Fibroblast of peridontal ligament (primary cell): Measurements from ENCODE around the gene OMA1.
A peak's percentile ranks its signal among the peaks of the same experiment; 100 is the strongest.
"Not testable (repeated sequence)": the region's sequence is repeated elsewhere in the genome, so short reads cannot be mapped to it uniquely, and the experiment has no call there.

Source experiments
- DNase-seq: peaks from one replicate; pipeline ENCODE4 v3.0.0-alpha.2; 2010; ENCODE audit errors: extremely low read depth

OMA1 gene

DNA sequence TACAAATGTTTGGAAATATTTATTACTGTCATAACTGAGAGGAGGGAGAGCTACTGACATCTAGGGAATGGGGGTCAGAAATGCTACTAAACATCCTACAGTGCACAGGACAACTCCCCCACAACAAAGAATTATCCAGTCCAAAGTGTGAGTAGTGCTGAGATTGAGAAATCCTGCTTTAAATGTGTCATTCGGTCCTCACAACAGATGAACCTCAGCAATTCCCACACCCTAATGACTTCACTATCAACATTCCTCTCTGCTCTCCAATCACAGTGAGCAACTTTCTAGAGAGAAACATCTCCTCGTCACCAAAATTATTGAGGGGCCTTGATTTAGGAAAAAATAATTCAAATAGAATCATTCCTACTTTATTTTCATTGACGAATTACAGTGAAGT is 18.0 kb downstream of the OMA1 start:
- peak; percentile 61 for DNase-seq

DNA sequence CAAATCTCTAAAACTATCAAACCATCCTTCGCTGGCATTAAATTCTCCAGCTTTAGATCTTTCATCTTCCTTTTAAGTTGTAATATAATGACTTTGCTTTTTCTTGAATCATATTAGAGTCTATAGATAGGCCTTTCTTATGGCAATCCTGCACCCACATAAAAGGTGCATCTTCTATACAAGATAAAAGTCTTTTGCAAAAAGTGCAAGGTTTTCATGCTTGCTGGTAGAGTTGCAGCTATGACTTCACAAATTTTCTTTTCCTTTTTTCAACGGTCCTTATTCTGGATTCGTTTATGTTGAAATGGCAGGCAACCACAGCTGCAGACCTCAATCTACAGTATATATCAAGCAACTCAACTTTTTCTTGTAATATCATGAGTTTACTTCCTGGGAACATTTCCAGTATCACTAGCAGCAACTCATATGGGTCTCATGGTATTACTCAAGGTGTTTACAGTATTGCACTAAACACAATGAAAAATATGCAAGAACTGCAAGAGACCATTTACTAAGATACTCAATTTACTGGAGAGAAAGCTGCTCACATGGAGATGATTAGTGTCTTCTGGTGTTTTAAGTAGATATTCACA is 22.1 kb downstream of the OMA1 start:
- DNase-seq, result peak; percentile 88

DNA sequence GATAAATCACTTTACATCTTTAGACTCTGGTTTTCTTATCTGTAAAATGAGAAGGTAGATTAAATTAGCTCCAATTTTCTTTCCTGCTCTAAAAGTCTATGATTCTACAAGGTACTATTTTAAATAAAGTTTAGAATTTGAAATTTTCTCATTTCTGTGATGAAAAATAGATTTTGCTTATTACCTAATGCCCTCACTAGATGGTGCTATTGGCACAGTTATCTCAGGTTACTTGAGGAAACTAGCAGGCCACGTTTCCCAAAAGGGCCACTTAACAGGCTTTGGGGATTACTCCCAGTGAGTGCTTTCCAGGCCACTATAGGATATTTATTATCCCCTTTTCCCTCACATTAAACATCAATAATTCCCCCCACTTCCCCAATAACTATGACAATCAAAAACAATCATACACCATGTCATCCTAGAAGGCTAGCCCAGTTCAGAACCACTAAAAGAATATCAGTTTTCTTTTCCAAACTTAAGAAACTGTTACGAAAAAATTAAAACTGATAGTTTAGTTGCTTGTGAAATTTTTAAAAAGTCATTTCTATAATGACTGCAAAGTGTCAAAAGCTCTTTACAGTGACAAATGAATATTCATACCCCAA is 30.6 kb downstream of the OMA1 start:
- DNase-seq, result peak; percentile 91

DNA sequence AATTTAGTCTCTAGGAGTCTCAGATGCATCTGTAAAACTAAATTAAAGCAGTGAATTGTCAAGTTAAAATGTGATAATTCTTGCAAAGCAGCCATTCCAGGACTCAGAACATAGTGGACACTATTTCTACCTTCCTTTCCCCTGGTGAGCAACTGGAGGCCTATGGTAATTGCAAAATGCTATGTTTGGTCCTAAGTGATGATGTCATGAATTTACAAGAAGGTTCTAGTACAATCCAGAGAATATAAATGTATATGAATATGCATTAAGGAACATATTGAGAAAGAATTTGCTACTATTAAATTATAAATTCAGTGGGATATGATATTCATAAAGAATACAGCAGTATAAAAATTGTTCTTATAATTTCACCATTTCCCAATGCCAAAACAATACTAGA is 32.6 kb downstream of the OMA1 start:
- DNase-seq, result no peak

DNA sequence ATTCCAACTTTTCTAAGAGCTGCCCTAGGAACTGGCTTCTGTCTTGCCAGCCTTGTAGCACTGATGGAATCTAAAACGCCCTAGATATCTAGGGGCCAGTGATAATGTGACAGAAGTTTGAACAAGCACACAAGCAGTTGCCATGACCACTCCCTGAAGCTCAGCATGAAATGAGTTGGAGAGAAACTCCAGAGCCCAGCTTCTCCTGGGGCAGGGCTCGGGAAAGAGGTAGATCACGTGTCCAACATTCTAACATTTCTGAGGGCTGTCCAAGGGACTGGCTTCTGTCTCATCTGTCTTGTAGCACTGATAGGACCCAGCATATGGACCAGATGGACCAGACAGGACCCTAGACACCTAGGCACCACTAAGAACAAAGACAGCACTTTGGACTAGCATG is 37.9 kb downstream of the OMA1 start:
- DNase-seq, result no peak

DNA sequence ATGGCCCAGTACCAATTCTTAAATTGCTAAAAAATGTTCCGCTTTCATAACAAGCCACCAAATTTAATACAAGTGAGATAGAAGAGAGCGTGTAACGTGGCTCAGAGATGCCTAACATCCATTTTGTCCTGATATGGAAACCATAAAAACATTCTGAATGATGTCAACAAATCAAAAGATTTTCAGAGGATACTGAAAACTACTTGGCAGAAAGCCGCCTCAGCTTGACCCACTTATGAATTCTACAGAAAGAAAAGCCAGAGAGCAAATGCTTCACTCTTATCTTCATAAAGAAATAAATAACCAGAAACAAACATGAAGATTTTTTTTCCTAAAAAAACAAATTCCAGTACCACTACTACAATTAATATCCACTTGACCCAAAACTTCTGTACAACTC is 41.2 kb downstream of the OMA1 start:
- DNase-seq, result no peak

DNA sequence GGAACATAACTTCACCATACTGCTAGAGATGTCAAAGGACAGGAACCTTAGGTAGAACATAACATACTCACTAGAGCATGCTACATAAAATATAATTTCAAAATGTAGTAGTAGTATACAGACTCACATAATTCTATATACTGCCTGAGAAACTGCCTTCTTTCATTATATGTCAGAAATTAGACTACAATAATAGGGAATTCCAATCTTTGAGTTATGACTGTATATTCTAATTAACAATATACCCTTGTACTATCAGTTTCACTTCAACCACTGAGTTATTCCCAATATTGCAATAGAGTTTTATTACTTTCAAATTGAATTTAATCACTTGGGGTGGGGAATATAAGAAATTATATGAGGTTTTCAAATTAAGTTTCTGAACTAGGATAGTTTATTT is 44.0 kb downstream of the OMA1 start:
- DNase-seq, result no peak

DNA sequence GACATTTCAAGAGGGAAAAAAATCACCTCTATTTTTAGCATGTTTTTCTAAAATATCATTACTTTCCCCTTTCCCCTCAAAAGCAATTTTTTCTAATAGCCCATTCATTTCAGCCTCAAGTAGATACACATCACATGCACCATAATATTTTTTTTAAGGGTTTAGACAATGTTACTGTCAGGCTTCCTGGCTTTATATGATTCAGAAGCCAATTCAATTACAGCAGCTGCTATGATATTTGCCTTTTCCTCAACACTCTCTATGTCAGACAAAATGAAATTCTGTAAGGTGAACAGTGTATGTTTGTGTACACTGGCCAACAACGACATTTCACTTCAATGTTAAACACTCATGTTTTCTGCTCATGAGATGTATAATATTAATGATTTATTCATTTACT is 46.5 kb downstream of the OMA1 start:
- DNase-seq, result no peak

DNA sequence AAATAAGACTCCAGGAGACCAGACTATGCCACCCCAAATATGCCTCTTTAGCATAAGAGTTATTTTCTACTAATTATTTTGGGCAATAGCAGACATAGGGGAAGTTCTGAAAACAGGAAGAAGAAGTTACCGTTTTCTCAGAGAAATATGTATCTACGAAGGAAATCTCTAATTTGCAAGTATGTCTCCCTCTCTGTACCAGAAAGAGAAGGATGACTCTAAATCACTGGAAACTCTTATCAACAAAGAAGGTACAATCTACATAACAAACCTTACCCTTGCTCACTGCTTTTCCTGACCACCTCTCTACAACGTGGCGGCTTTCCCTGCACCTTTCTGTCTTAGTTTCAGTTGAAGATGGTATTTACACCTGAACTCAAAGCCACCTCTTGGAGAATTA is 49.0 kb downstream of the OMA1 start:
- DNase-seq, result no peak

DNA sequence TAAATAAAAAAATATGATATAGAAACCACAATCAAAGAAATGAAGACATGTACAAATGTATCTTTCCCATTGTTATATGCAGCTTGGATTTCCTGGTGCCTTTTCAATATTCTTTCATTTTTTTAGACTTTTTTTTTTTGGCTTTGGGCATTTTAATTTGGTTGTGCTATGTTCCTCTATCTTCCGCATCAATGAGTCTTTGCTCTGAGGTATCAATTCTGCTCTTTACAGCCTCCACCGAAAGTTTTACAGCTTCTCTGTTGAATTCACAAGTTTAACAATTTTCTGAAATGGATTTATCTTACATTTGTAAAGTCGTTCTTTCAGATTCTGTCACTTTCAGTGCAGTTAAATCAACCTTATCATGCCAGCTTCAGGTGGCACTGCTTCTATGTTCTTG is 50.5 kb downstream of the OMA1 start:
- no peak for DNase-seq

DNA sequence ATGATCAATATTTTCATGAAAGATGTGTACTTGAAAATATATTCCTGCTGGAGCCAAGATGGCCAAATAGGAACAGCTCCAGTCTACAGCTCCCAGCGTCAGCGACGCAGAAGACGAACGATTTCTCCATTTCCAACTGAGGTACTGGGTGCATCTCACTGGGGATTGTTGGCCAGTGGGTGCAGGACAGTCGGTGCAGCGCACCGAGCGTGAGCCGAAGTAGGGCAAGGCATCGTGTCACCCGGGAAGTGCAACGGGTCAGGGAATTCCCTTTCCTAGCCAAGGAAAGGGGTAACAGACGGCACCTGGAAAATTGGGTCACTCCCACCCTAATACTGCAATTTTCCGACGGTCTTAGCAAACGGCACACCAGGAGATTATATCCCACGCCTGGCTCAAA is 57.6 kb downstream of the OMA1 start:
- DNase-seq, result not testable (repeated sequence)

DNA sequence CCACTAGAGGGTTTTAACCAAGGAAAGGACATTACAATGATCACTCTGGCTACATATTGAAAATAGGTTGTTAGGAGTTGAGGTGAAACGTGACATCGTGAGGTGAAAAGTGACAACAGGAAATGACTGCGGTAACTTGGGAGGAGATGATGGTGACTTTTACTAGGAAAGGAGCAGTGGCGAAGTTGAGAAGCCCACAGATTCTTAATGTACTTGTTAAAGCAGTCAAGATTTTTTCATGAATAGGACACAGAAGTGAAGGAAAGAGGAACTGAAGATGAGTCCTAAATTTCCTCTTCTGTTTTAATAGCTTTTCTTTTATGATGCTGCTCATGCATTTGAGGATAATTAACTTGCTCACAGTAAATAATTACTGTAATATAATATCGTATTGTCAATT is 59.5 kb downstream of the OMA1 start:
- DNase-seq, result no peak

DNA sequence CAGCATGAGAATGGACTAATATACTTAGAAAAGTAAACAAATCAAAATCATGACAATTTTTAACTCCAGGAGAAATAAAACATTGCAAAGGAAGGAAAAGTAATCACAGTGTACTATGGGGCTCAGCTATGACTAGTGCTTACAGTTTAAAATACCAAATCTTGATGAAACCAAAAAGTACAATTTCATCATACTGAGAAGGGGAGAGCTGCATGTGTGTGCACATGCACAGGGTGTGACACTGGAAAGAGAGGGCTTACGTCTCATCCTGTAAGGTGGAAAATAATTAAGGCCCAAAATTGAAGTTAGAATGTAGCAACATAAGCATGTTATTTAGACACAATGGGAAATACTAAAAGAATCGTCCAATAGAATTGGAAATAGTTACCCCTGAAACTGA is 64.6 kb downstream of the OMA1 start:
- DNase-seq, result no peak

DNA sequence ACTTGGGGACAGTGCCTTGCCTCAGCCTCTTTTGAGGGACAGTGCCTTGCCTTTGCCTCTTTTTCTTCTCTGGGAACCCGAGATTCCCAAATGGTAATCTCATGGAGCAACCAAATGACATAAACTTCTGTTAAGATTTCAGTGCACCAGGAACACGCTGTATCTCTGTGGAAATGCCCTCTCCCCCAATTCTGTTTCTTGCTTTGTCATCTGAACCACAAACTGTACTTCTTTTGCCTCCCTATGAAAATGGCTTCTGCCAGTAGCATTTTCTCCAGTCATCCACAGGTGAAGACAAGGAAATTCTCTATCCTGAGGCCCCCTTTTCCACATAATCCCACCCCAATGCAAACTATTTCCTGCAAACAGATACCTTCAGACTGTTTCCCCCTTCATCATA is 66.3 kb downstream of the OMA1 start:
- DNase-seq, result no peak

DNA sequence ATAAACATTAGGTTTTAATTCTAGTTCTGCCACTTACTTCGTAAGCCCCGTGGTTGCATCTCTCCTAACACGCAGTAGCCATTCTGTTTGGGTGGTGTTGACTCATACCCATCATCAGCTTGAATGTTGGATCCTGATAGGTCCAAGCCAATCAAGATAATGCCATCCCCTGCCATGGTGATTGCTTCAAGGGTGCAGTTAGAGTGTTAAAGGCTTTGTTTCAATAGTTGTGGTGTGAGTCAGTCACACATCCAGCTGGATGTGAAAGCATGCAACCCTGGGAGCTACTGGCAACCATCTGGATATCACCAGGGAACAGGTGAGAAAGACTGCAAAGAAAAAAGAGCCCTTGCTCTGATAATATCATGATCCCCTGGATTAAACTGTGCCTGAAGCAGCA is 69.1 kb downstream of the OMA1 start:
- no peak for DNase-seq

DNA sequence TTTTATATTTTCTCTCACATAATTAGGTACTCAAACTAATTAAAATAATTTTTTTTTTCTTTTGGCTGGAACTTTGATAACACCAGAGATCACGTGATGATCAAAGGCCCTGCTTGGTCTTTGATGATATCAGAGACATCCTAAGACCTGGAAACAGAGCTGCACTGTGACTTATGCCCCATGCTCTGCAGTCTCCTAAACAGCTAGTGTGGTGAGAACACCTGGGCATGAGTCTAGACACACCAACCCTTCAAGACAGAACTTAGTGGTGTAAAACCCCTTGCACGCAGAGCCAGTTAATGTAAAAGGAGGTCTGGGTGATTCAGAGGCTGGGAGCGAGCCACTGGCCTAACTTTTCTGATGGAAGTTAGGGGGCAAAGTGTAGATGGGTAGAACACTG is 70.3 kb downstream of the OMA1 start:
- DNase-seq, result no peak

DNA sequence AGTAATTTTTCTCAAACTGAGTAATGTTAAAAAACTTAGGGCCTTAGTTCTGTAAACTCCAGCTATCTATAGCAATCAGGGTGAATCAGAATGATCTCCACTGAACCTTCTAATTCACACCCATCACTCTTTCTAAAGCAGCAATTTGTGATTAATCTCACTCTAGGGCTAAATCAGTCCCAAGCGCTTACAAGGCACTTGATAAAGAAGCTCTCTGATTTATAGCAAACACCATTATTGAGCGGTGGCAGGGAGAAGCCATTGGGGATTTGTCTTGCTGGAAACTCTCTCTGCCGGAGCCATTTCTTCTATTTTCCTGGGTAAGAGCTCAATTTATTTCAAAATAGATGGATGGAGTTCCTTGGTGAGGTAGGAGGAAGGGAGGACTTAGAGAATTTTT is 77.0 kb downstream of the OMA1 start:
- DNase-seq, result no peak

DNA sequence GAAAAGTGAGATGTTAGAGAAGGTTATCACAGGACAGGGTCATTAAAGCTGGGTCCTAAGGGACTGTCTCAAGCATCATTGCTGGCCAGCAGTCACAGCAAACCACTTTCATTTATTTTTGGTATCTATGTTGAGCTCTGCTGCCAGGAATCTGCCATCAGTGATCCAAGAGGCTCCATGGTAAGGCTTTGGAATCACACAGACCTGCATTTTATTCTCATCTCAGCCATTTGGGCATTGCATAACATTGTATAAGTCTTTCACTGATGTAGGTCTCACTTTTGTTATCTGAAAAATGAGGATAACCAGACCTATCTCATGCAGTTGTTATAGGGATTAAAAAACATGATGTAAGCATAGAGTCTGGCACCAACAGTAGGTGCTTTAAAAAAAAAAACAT is 77.5 kb downstream of the OMA1 start:
- DNase-seq, result no peak

DNA sequence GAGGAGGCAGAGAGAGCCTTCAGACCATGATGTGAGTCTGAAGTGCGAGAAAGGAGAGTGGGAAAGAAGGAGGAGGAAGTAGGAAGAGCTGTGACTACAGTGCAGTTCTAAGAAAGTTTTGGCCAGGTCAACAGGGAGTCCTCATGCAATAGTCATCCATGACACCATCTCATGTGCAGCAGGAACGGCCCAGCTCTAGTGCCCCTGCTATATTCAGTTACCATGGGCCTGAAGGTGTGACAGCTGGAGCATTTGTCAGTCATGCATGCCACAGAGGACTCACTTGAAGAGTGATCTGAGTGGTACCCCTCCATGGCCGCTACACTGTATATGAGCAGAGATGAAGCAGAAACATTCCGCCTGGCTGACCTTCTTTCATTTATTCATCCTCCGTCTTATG is 77.9 kb downstream of the OMA1 start:
- no peak for DNase-seq

DNA sequence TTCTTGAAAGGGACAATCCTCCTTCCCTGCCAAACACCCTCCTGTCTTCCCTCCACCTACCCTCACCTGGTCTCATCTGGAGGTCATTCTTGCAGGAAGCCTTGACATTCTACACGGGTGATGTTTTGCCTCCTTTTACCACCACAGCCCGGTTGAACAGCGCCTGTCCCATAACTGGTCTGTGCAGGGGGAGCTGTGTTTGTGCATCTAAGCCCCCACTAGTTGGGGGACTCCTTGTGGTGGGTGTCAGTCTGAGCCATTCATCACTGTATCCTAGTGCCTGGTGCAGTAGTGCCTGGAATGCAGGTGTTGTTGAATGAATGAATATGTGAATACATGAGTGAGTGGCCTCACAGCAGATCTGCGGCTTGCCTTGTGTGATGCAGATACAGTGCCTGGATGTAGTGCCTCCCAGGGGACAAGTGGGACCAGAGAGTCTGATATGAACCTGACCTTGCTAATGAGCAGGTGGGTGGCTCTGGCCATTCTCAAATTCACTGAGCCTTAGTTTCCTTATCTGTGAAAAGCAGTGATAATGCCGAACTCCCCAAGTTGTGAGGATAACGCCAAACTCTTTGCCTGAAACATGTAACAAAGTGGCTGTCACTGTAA is 79.8 kb downstream of the OMA1 start:
- no peak for DNase-seq

DNA sequence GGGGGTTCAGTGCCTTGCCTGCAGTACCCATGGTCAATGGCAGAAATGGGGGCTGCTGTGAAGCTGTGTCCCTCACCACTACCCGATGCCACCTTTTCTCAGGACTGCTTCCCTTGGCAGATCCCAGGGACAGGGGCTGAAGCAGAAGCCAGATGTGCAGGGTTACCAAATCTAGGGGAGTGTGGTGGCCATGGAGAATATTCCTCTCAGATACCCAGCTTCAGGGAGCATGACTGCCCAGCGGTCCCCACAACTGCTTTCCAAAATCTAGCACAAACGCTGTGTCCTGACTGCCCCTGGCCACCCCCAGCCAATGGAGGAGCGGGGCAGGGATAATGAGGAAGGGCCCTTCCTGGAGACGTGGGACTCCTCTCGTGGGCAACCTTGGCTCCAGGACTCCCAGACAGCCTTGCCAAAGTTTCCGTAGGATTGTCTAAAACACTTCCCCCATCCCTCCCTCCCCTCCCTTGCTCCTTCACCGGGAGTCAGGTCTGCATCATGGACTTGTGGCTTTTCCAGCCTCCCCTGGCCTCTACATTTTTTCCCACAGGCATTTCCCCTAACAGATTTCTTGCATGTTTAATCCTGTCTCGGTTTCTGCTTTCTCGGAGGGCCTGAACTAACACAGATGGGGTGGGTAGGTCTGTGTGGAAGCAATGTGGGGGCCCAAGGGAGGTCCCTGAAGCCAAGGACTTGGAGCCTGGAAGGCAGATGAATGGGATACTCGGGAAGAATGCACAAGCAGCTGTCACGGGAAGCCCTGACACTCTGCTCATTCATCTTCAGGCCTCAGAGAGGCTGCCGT is 80.5 kb downstream of the OMA1 start:
- no peak for DNase-seq

DNA sequence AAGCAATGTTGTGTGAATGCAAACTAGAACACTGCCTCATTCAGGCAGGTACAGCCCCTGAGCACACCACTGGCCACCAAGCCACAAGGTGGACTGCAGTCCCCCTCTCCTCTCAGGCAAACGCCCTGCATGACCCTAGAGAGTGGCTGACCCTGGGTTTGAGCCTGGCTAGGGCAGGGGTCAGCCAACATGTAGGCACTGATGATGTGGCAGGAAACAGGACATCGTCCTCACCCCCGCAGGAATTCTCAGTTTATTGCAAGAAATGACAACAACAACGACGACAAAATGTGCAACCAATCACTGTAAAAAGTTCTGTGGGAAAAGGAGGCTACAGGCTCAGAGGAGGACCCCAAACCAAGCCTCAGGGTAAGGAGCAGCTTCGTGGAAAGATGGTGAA is 81.3 kb downstream of the OMA1 start:
- DNase-seq, result no peak

DNA sequence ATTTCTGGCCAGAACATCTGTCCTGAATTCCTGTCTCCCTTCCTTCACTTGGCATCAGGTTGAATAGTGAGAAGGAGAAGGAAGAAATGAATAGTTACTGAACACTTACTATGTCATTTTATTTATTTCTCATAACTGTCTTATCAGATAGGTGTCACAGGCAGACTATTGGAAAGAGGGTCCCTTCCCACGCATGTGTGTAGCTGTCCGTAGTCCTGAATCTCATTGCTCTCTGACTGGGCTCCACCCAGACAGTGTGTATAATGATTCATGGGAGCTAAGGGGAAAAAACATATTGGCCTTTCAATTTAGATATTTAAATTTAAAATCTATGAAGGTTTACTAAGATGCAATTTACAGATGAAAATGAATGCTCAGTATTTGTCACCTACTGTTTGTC is 86.1 kb downstream of the OMA1 start:
- no peak for DNase-seq
